Activated gamma-delta T cell (primary cell): ENCODE data around the gene ATP4B.

Experiments
- DNase-seq: peaks from one replicate; lab custom pipeline; 2025; lab: John Stamatoyannopoulos, UW

ATP4B gene

GRCh38 chr13:113607889-113608635 lies 49.9 kb downstream of the ATP4B start:
- DNase-seq, result no peak

DNA sequence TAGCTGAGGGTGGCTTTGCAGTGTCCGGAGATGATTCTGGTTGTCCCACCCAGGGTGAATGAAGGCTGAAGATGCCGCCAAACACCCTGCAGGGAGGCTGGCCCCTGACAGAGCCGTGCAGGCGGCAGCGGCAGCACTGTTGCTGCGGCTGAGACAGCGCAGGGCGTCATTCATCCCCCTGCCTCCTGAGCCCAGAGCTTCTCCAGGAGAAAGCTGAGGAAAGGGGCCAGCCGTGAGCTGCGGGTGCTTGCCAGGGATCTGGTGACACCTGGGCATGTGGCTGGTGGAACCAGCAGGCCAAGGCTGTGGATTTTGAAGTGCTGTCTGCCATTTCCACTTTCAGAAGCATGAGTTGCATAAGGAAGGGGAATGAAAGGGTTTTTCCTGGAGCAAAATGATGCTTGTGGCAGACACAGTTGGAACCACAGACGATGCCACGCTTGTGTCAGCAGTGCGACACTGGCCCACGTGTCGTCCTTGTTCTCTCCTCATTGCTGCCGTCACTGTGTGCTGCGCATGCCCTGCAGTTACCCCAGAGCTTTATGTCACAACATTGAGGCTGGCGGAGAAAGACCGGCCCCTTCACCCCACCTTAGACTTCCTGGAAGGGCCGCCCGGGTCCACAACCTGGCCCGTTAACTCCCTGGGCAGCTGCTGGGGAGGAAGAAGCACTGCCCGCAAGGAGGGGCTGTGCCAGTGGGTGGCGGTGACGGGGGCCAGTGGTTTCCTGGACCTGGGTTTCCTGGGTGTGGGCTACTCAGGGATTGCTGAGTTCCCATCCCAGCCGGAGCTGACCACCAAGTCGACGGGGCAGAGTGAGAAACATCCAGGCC lies 50.7 kb downstream of the ATP4B start:
- DNase-seq, result no peak

- DNase-seq, result no peak
These were observed 52.0 kb downstream of the ATP4B start for GRCh38 chr13:113605866-113606438.

DNA sequence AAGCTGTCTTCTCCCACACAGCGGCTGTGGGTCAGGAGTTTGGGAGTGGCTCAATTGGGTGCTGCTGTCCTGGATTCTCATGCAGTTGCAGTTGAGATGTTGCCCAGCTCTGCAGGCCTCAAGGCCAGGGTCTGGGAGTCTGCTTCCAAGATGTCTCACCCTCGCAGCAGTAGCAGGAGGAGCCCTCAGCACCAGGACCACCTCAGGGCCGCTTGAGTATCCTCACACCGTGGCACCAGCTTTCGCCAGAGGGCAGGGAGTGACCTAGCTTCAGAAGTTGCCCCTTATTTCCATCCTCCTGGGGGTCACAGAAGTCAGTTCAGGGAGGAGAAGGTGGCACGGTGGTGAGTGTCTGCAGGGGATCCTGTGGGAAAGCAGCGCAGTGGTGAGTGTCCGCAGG lies 52.5 kb downstream of the ATP4B start:
- no peak for DNase-seq

GRCh38 chr13:113604186-113604585 lies 53.8 kb downstream of the ATP4B start:
- no peak for DNase-seq

GRCh38 chr13:113603116-113603710 lies 54.8 kb downstream of the ATP4B start:
- DNase-seq, result no peak

DNA sequence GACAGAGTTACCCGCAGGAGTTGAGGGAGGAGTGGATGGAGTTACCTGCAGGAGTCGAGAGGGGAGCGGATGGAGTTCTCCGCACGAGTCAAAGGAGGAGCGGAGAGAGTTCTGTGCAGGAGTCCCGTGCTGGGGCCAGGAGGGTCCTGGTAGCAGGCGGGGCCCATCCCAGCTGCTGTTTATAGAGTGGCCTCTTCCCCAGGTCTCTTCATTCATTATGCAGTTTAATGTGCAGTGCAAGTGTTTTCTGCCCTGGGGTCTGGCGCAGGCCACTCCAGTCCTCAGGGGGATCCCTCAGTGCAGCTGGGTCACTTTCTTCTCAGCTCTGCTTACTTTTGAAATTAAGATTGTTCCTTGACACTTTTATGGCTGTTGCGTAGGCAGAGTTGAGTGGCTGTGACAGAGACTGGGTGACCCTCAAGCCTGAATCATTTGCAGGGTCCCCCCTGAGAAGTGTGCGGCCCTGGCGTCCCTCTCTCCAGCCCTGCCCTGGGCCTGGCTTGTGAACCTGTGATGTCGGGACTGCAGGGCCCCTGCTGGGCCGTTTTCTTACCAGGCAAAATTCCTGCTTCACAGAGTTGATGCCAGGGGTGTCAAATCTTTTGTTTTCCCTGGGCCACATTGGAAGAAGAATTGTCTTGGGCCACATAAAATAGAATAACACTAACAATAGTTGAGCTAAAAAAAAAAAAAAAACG lies 55.6 kb downstream of the ATP4B start:
- no peak for DNase-seq

- no peak for DNase-seq
These were observed 56.6 kb downstream of the ATP4B start for GRCh38 chr13:113601166-113602070.

DNA sequence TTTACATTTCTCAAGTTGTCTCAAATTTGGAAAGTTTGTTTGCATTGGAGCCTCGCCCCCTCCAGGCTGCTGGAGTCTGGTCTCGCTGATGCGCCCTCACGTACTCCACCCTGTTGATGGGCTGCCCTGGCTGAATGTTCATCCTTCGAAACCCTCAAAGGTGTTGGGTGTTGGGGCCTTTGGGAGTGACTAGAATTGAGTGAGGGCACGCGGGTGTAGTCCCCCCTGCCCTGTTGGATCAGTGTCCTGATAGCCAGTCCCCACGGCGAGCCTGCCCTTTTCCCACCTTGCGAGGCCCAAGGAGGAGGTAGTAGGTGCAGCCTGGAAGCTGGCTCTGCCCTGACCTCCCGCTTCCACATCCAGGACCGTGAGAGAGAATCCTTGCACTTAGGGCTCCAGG lies 58.6 kb downstream of the ATP4B start:
- no peak for DNase-seq
